ENCODE data around the gene GPC6.
A peak's percentile ranks its signal among the peaks of the same experiment; 100 is the strongest.

Gene GPC6

GRCh38 chr13:93951108-93951507 lies 724.5 kb downstream of the GPC6 start:
- peak; percentile 13 for DNase-seq

- DNase-seq = no peak
Measured at GRCh38 chr13:93951951-93952350, 725.3 kb downstream of the GPC6 start.

- DNase-seq = no peak
Measured at GRCh38 chr13:93953841-93954240, 727.2 kb downstream of the GPC6 start.

GRCh38 chr13:93955904-93956303 lies 729.3 kb downstream of the GPC6 start:
- DNase-seq = no peak

- DNase-seq = no peak
Measured at GRCh38 chr13:93956426-93956825, 729.8 kb downstream of the GPC6 start.

GRCh38 chr13:93957371-93957770 lies 730.8 kb downstream of the GPC6 start:
- DNase-seq = no peak

- DNase-seq = no peak
Measured at GRCh38 chr13:93959796-93960533, 733.4 kb downstream of the GPC6 start.

GRCh38 chr13:93963266-93964145 lies 736.9 kb downstream of the GPC6 start:
- peak; percentile 79 for DNase-seq

GRCh38 chr13:93964146-93964512 lies 737.5 kb downstream of the GPC6 start:
- no peak for DNase-seq

- DNase-seq = no peak
Measured at GRCh38 chr13:93965587-93965986, 739.0 kb downstream of the GPC6 start.

GRCh38 chr13:93966267-93966936 lies 739.8 kb downstream of the GPC6 start:
- DNase-seq = no peak

GRCh38 chr13:93967286-93967685 lies 740.7 kb downstream of the GPC6 start:
- no peak for DNase-seq

- DNase-seq = no peak
Measured at GRCh38 chr13:93975242-93975641, 748.6 kb downstream of the GPC6 start.

- peak; percentile 70 for DNase-seq
Measured at GRCh38 chr13:93976528-93976927, 749.9 kb downstream of the GPC6 start.

- DNase-seq = no peak
Measured at GRCh38 chr13:93977986-93978385, 751.4 kb downstream of the GPC6 start.

- DNase-seq = no peak
Measured at GRCh38 chr13:93981426-93981977, 754.9 kb downstream of the GPC6 start.

- no peak for DNase-seq
Measured at GRCh38 chr13:93982179-93982918, 755.7 kb downstream of the GPC6 start.

GRCh38 chr13:93984052-93984451 lies 757.4 kb downstream of the GPC6 start:
- no peak for DNase-seq

- no peak for DNase-seq
Measured at GRCh38 chr13:93984876-93985275, 758.3 kb downstream of the GPC6 start.

- DNase-seq = no peak
Measured at GRCh38 chr13:93987458-93987857, 760.9 kb downstream of the GPC6 start.

GRCh38 chr13:93991569-93991968 lies 765.0 kb downstream of the GPC6 start:
- no peak for DNase-seq

GRCh38 chr13:93996481-93996880 lies 769.9 kb downstream of the GPC6 start:
- DNase-seq = no peak

GRCh38 chr13:94006296-94006695 lies 779.7 kb downstream of the GPC6 start:
- DNase-seq = no peak
